ENCODE data around the gene ADAM12.
"Not testable (repeated sequence)": the region's sequence is repeated elsewhere in the genome, so short reads cannot be mapped to it uniquely, and the experiment has no call there.

ADAM12 gene

GRCh38 chr10:126374435-126374834 is 13.8 kb downstream of the ADAM12 start:
- no peak for DNase-seq

GRCh38 chr10:126373972-126374371 is 14.3 kb downstream of the ADAM12 start:
- no peak for DNase-seq

GRCh38 chr10:126373147-126373546 is 15.1 kb downstream of the ADAM12 start:
- no peak for DNase-seq

GRCh38 chr10:126372396-126372795 is 15.9 kb downstream of the ADAM12 start:
- DNase-seq, result no peak

GRCh38 chr10:126369125-126369710 is 19.1 kb downstream of the ADAM12 start:
- DNase-seq, result no peak

- DNase-seq, result no peak
These were observed 31.1 kb downstream of the ADAM12 start for GRCh38 chr10:126357169-126357568.

- no peak for DNase-seq
These were observed 34.6 kb downstream of the ADAM12 start for GRCh38 chr10:126353666-126354065.

- no peak for DNase-seq
These were observed 35.8 kb downstream of the ADAM12 start for GRCh38 chr10:126352453-126352852.

- DNase-seq, result no peak
These were observed 37.3 kb downstream of the ADAM12 start for GRCh38 chr10:126351021-126351420.

GRCh38 chr10:126350216-126350992 is 37.9 kb downstream of the ADAM12 start:
- DNase-seq, result no peak

- DNase-seq, result no peak
These were observed 38.6 kb downstream of the ADAM12 start for GRCh38 chr10:126349676-126350075.

- DNase-seq, result no peak
These were observed 39.2 kb downstream of the ADAM12 start for GRCh38 chr10:126349101-126349500.

GRCh38 chr10:126343496-126343895 is 44.8 kb downstream of the ADAM12 start:
- DNase-seq, result not testable (repeated sequence)

GRCh38 chr10:126342680-126343079 is 45.6 kb downstream of the ADAM12 start:
- DNase-seq, result no peak

- no peak for DNase-seq
These were observed 46.8 kb downstream of the ADAM12 start for GRCh38 chr10:126341491-126341890.

GRCh38 chr10:126337251-126337810 is 50.9 kb downstream of the ADAM12 start:
- no peak for DNase-seq

GRCh38 chr10:126336801-126337200 is 51.5 kb downstream of the ADAM12 start:
- no peak for DNase-seq

GRCh38 chr10:126334272-126334671 is 54.0 kb downstream of the ADAM12 start:
- no peak for DNase-seq

GRCh38 chr10:126332576-126332975 is 55.7 kb downstream of the ADAM12 start:
- no peak for DNase-seq

GRCh38 chr10:126331101-126331500 is 57.2 kb downstream of the ADAM12 start:
- no peak for DNase-seq

- no peak for DNase-seq
These were observed 63.5 kb downstream of the ADAM12 start for GRCh38 chr10:126324826-126325225.

GRCh38 chr10:126321440-126321839 is 66.8 kb downstream of the ADAM12 start:
- DNase-seq, result no peak

GRCh38 chr10:126317751-126318150 is 70.5 kb downstream of the ADAM12 start:
- no peak for DNase-seq

- no peak for DNase-seq
These were observed 72.6 kb downstream of the ADAM12 start for GRCh38 chr10:126315494-126316177.

Data from effector CD4-positive, alpha-beta T cell (primary cell).